ENCODE measurements around the gene TSSK2.

DNA sequence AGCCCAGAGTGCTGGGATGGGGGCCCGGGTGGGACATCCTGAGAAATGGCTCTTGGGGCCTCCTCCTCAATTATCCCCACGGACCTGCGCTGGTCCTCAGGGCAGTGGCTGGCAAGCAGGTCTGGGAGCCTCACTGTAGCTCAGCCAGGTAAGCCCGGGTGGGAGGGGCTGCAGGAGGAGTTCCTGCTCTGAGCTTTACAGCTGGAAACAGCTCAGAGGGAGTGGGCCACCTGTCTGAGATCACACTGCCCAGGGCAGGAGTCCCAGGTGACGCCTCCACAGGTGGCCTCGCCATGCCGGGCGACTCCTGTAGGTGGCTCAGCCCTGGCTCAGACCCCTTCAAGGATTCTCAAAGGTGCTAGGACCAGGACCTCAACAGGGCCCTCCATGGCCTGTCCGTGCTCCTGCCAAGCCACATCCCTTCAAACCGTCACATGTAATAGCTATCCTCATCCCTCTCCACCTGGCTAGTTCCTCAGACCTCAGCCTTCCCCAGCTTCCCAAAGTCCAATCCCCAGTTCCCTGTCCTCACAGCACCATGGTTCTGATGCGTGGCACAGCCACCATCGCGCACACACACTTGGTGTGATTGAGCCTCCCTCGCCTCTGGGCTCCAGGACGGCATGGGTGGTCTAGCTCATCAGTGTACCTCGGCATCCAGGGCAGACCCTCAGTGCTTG, 3.6 kb upstream of the TSSK2 start:
- TF ChIP-seq BHLHE40 (IDR thresholded peaks at IDR 0.05; ENCODE audit: borderline replicate concordance) (no peak), L3MBTL2 (conservative IDR thresholded peaks at IDR 0.05) (no peak), FOXM1 (IDR thresholded peaks at IDR 0.05; ENCODE audit: borderline replicate concordance) (no peak), LEF1 (IDR thresholded peaks at IDR 0.05; ENCODE audit: borderline replicate concordance) (no peak), SP1 (IDR thresholded peaks at IDR 0.05) (no peak)
- TF ChIP-seq, protein P1, sequence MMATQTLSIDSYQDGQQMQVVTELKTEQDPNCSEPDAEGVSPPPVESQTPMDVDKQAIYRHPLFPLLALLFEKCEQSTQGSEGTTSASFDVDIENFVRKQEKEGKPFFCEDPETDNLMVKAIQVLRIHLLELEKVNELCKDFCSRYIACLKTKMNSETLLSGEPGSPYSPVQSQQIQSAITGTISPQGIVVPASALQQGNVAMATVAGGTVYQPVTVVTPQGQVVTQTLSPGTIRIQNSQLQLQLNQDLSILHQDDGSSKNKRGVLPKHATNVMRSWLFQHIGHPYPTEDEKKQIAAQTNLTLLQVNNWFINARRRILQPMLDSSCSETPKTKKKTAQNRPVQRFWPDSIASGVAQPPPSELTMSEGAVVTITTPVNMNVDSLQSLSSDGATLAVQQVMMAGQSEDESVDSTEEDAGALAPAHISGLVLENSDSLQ (IDR thresholded peaks at IDR 0.05) = no peak

Data from HEK293T (cell line).